Stimulated activated CD4-positive, alpha-beta T cell treated with anti-CD3 and anti-CD28 coated beads, TNF-alpha, amount 100 ng/mL, for 48 hours (primary cell): ENCODE data around the gene IPO13.

Experiments used
- DNase-seq, 3 donors: peaks; one replicate each; pipeline ENCODE4 v3.0.0-alpha.2; 2020; ENCODE audit warnings: low read depth in 3 of 3

IPO13 gene

GRCh38 chr1:43987159-43987902, 40.6 kb downstream of the IPO13 start:
- no peak for DNase-seq

- DNase-seq = no peak
These were observed 43.8 kb downstream of the IPO13 start for GRCh38 chr1:43990271-43991199.

- no peak for DNase-seq
These were observed 44.4 kb downstream of the IPO13 start for GRCh38 chr1:43991200-43991475.

- DNase-seq = peak; percentile 46 to 69 (median 55)
These were observed 44.9 kb downstream of the IPO13 start, which contains the start of gene CCDC24 for GRCh38 chr1:43991476-43992231. TSS of gene CCDC24 (plus strand) at chr1:43991599. CDS start at chr1:43991879, 280 bp downstream.

GRCh38 chr1:43992232-43992995, 45.7 kb downstream of the IPO13 start:
- DNase-seq = no peak

- no peak for DNase-seq
These were observed 46.6 kb downstream of the IPO13 start for GRCh38 chr1:43993206-43993914.

- DNase-seq = no peak
These were observed 47.3 kb downstream of the IPO13 start for GRCh38 chr1:43994071-43994470.

GRCh38 chr1:43994794-43995790, 48.3 kb downstream of the IPO13 start:
- DNase-seq = no peak

GRCh38 chr1:43995984-43996732, 49.4 kb downstream of the IPO13 start:
- DNase-seq = no peak

GRCh38 chr1:43996733-43997115, 50.0 kb downstream of the IPO13 start:
- DNase-seq = no peak

- DNase-seq = no peak
These were observed 50.7 kb downstream of the IPO13 start for GRCh38 chr1:43997295-43997999.

GRCh38 chr1:43998000-43998378, 51.2 kb downstream of the IPO13 start:
- DNase-seq = no peak

GRCh38 chr1:43999455-43999854, 52.7 kb downstream of the IPO13 start:
- DNase-seq = no peak

GRCh38 chr1:44000122-44000665, 53.4 kb downstream of the IPO13 start:
- no peak for DNase-seq

- DNase-seq = no peak
These were observed 55.4 kb downstream of the IPO13 start for GRCh38 chr1:44002165-44002564.

- DNase-seq = no peak
These were observed 55.9 kb downstream of the IPO13 start for GRCh38 chr1:44002606-44003157.

GRCh38 chr1:44008259-44008658, 61.5 kb downstream of the IPO13 start:
- no peak for DNase-seq
